Measurements from ENCODE around the gene PNKD. TPM values are rescaled to one million over a fixed set of nuclear protein-coding genes. Genes with fewer than 3 reads are reported as not detected.

The PNKD gene
- total and polyA plus RNA-seq, 2 experiments from 2014 or later = 28.2 to 83.3 TPM

DNA sequence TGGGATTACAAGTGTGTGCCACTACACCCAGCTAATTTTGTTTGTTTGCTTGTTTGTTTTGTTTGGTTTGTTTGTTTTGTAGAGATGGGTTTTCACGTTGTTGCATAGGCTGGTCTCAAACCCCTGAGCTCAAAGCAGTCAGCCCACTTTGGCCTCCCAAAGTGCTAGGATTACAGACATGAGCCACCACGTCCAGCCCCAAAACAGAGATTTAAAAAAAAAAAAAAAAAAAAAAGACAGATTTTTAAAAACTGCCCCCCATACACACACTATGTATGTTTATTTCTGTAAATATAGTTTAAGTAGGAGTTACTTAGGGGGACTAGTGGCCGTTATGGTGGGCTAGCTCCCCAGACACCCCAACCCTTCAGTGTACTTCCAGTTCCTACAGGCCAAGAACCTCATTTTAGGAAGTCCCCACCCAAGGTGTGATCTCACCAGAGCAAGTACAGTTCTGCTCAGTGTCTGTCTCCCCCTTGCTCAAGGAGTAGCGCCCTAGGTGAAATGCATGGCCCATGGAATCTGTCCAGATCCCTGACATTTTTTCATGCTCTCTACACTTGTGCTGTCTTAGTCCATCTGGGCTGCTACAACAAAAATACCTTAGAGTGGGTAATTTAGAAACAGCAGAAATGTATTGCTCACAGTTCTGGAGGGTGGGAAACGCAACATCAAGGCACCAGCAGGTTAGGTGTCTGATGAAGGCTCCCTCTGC, 23.6 kb downstream of the PNKD start:
- TF ChIP-seq, protein P1, sequence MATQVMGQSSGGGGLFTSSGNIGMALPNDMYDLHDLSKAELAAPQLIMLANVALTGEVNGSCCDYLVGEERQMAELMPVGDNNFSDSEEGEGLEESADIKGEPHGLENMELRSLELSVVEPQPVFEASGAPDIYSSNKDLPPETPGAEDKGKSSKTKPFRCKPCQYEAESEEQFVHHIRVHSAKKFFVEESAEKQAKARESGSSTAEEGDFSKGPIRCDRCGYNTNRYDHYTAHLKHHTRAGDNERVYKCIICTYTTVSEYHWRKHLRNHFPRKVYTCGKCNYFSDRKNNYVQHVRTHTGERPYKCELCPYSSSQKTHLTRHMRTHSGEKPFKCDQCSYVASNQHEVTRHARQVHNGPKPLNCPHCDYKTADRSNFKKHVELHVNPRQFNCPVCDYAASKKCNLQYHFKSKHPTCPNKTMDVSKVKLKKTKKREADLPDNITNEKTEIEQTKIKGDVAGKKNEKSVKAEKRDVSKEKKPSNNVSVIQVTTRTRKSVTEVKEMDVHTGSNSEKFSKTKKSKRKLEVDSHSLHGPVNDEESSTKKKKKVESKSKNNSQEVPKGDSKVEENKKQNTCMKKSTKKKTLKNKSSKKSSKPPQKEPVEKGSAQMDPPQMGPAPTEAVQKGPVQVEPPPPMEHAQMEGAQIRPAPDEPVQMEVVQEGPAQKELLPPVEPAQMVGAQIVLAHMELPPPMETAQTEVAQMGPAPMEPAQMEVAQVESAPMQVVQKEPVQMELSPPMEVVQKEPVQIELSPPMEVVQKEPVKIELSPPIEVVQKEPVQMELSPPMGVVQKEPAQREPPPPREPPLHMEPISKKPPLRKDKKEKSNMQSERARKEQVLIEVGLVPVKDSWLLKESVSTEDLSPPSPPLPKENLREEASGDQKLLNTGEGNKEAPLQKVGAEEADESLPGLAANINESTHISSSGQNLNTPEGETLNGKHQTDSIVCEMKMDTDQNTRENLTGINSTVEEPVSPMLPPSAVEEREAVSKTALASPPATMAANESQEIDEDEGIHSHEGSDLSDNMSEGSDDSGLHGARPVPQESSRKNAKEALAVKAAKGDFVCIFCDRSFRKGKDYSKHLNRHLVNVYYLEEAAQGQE (IDR thresholded peaks at IDR 0.05; ENCODE audit: unreplicated experiment) = no peak
- no peak for TF ChIP-seq ZNF331 (CRISPR knock-in tag; IDR thresholded peaks at IDR 0.05; ENCODE audit: low read depth)
- TF ChIP-seq EZH2phosphoT487 (IDR thresholded peaks at IDR 0.05; ENCODE audit: unreplicated experiment) = no peak
- TF ChIP-seq NANOG (IDR thresholded peaks at IDR 0.05; ENCODE audit: borderline replicate concordance) = no peak
- TF ChIP-seq JUNB (IDR thresholded peaks at IDR 0.05; ENCODE audit: unreplicated experiment) = no peak
- TF ChIP-seq, protein P2, sequence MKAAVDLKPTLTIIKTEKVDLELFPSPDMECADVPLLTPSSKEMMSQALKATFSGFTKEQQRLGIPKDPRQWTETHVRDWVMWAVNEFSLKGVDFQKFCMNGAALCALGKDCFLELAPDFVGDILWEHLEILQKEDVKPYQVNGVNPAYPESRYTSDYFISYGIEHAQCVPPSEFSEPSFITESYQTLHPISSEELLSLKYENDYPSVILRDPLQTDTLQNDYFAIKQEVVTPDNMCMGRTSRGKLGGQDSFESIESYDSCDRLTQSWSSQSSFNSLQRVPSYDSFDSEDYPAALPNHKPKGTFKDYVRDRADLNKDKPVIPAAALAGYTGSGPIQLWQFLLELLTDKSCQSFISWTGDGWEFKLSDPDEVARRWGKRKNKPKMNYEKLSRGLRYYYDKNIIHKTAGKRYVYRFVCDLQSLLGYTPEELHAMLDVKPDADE (IDR thresholded peaks at IDR 0.05) = no peak
- TF ChIP-seq EZH2 (IDR thresholded peaks at IDR 0.05; ENCODE audit: low read depth, unreplicated experiment) = no peak
- TF ChIP-seq, protein P3, sequence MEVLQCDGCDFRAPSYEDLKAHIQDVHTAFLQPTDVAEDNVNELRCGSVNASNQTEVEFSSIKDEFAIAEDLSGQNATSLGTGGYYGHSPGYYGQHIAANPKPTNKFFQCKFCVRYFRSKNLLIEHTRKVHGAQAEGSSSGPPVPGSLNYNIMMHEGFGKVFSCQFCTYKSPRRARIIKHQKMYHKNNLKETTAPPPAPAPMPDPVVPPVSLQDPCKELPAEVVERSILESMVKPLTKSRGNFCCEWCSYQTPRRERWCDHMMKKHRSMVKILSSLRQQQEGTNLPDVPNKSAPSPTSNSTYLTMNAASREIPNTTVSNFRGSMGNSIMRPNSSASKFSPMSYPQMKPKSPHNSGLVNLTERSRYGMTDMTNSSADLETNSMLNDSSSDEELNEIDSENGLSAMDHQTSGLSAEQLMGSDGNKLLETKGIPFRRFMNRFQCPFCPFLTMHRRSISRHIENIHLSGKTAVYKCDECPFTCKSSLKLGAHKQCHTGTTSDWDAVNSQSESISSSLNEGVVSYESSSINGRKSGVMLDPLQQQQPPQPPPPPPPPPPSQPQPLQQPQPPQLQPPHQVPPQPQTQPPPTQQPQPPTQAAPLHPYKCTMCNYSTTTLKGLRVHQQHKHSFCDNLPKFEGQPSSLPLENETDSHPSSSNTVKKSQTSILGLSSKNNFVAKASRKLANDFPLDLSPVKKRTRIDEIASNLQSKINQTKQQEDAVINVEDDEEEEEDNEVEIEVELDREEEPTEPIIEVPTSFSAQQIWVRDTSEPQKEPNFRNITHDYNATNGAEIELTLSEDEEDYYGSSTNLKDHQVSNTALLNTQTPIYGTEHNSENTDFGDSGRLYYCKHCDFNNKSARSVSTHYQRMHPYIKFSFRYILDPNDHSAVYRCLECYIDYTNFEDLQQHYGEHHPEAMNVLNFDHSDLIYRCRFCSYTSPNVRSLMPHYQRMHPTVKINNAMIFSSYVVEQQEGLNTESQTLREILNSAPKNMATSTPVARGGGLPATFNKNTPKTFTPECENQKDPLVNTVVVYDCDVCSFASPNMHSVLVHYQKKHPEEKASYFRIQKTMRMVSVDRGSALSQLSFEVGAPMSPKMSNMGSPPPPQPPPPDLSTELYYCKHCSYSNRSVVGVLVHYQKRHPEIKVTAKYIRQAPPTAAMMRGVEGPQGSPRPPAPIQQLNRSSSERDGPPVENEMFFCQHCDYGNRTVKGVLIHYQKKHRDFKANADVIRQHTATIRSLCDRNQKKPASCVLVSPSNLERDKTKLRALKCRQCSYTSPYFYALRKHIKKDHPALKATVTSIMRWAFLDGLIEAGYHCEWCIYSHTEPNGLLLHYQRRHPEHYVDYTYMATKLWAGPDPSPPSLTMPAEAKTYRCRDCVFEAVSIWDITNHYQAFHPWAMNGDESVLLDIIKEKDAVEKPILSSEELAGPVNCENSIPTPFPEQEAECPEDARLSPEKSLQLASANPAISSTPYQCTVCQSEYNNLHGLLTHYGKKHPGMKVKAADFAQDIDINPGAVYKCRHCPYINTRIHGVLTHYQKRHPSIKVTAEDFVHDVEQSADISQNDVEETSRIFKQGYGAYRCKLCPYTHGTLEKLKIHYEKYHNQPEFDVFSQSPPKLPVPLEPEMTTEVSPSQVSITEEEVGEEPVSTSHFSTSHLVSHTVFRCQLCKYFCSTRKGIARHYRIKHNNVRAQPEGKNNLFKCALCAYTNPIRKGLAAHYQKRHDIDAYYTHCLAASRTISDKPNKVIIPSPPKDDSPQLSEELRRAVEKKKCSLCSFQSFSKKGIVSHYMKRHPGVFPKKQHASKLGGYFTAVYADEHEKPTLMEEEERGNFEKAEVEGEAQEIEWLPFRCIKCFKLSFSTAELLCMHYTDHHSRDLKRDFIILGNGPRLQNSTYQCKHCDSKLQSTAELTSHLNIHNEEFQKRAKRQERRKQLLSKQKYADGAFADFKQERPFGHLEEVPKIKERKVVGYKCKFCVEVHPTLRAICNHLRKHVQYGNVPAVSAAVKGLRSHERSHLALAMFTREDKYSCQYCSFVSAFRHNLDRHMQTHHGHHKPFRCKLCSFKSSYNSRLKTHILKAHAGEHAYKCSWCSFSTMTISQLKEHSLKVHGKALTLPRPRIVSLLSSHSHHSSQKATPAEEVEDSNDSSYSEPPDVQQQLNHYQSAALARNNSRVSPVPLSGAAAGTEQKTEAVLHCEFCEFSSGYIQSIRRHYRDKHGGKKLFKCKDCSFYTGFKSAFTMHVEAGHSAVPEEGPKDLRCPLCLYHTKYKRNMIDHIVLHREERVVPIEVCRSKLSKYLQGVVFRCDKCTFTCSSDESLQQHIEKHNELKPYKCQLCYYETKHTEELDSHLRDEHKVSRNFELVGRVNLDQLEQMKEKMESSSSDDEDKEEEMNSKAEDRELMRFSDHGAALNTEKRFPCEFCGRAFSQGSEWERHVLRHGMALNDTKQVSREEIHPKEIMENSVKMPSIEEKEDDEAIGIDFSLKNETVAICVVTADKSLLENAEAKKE (CRISPR knock-in tag; IDR thresholded peaks at IDR 0.05) = no peak
- TF ChIP-seq POLR2AphosphoS5 (IDR thresholded peaks at IDR 0.05; ENCODE audit: low read depth) = no peak
- no peak for TF ChIP-seq CREB1 (CRISPR knock-in tag; IDR thresholded peaks at IDR 0.05; ENCODE audit: low read depth)
- TF ChIP-seq, protein P4, sequence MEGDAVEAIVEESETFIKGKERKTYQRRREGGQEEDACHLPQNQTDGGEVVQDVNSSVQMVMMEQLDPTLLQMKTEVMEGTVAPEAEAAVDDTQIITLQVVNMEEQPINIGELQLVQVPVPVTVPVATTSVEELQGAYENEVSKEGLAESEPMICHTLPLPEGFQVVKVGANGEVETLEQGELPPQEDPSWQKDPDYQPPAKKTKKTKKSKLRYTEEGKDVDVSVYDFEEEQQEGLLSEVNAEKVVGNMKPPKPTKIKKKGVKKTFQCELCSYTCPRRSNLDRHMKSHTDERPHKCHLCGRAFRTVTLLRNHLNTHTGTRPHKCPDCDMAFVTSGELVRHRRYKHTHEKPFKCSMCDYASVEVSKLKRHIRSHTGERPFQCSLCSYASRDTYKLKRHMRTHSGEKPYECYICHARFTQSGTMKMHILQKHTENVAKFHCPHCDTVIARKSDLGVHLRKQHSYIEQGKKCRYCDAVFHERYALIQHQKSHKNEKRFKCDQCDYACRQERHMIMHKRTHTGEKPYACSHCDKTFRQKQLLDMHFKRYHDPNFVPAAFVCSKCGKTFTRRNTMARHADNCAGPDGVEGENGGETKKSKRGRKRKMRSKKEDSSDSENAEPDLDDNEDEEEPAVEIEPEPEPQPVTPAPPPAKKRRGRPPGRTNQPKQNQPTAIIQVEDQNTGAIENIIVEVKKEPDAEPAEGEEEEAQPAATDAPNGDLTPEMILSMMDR (conservative IDR thresholded peaks at IDR 0.05; ENCODE audit: low read depth in 2 of 2) = no peak
- TF ChIP-seq ZNF114 (CRISPR knock-in tag; IDR thresholded peaks at IDR 0.05) = no peak
- no peaks in the 10 kb centered on the region for H4K20me1 ChIP-seq (replicated peaks; ENCODE audit: insufficient read depth)
- ATAC-seq (no peak), DNase-seq (ENCODE audit: low spot score) (no peak)
- H2AFZ ChIP-seq = no peak overlapping the region
- no peaks in the 10 kb centered on the region for H3K36me3 ChIP-seq (ENCODE audit: insufficient read depth)
- no peak overlapping the region for H3K27ac Mint-ChIP-seq
- no peak overlapping the region for H3K4me2 ChIP-seq
- H3K4me1 Mint-ChIP-seq = peaks cover 41% of the 10 kb centered on the region
- H3K4me3 Mint-ChIP-seq = no peak overlapping the region
- H3K36me3 Mint-ChIP-seq (ENCODE audit: low read depth) = no peaks in the 10 kb centered on the region
- no peaks in the 10 kb centered on the region for H3K79me2 ChIP-seq (replicated peaks; ENCODE audit: insufficient read depth)
- H3K27me3 Mint-ChIP-seq (ENCODE audit: insufficient read depth, low read depth, poor library complexity) = peaks cover 15% of the 10 kb centered on the region
- peaks cover 22% of the 10 kb centered on the region for H3K4me1 ChIP-seq (ENCODE audit: insufficient read depth)
- peaks cover 5% of the 10 kb centered on the region; the same call in 1 of the 2 replicates for H3K27me3 ChIP-seq (ENCODE audit: insufficient read depth)
- no peaks in the 10 kb centered on the region for H3K9me3 Mint-ChIP-seq
- no peak overlapping the region for H3K4me3 ChIP-seq
- H3K9me2 ChIP-seq (ENCODE audit: insufficient read depth) = no peaks in the 10 kb centered on the region
- no peak overlapping the region for H3K27ac ChIP-seq (ENCODE audit: low read depth)
- no peaks in the 10 kb centered on the region for H3F3A ChIP-seq (replicated peaks; ENCODE audit: low read depth)
